Calu3 (cell line): ENCODE results near the gene PANK3. TPM values are rescaled to one million over a fixed set of nuclear protein-coding genes. Genes with fewer than 3 reads are reported as not detected.
"Not testable (repeated sequence)": the region's sequence is repeated elsewhere in the genome, so short reads cannot be mapped to it uniquely, and the experiment has no call there.

Source experiments
- BruUV-seq: library from RNA; stranded (reverse); fragments of 400-500 nt; replicated peaks from 2 replicates; lab custom pipeline; 2021; lab: Mats Ljungman, UMichigan
- CTCF ChIA-PET: fragments of 300-600 bp; sonication (Branson Sonifier 250); formaldehyde crosslinking; loops from one replicate; lab custom pipeline; 2022; ENCODE audit warnings: antibody characterized with exemption; lab: Charles Lee
- DNase-seq: peaks from one replicate; pipeline ENCODE4 v3.0.0; 2022
- H3K27ac Mint-ChIP-seq: one replicate; pipeline ENCODE4 v1.8.0; 2022; ENCODE audit warnings: mixed read lengths; ENCODE audit not compliant: unreplicated experiment
- H3K27me3 Mint-ChIP-seq: one replicate; pipeline ENCODE4 v1.8.0; 2022; ENCODE audit warnings: mixed read lengths; ENCODE audit not compliant: unreplicated experiment
- H3K36me3 Mint-ChIP-seq: one replicate; pipeline ENCODE4 v1.8.0; 2022; ENCODE audit warnings: mild to moderate bottlenecking, moderate library complexity, mixed read lengths; ENCODE audit not compliant: insufficient read depth, unreplicated experiment
- H3K4me1 Mint-ChIP-seq: one replicate; pipeline ENCODE4 v1.8.0; 2022; ENCODE audit warnings: mild to moderate bottlenecking, low read depth, mixed read lengths; ENCODE audit not compliant: unreplicated experiment
- H3K4me3 Mint-ChIP-seq: one replicate; pipeline ENCODE4 v1.8.0; 2022; ENCODE audit warnings: mild to moderate bottlenecking, low read depth, moderate library complexity, mixed read lengths; ENCODE audit not compliant: unreplicated experiment
- H3K9me3 Mint-ChIP-seq: one replicate; pipeline ENCODE4 v1.8.0; 2022; ENCODE audit warnings: low read depth, mixed read lengths; ENCODE audit not compliant: unreplicated experiment
- CTCF ChIP-seq: fragments of 200-600 bp; IDR thresholded peaks from one replicate; pipeline ENCODE4 v1.8.0; 2022; ENCODE audit warnings: antibody characterized with exemption; ENCODE audit not compliant: unreplicated experiment
- intact Hi-C: fragments of 100-400 bp; cut with micrococcal nuclease; formaldehyde crosslinking; loops from one replicate; pipeline ENCODE4 v1.10.0; 2022; ENCODE audit not compliant: unreplicated experiment
- total RNA-seq: library from RNA; stranded (reverse); gene quantifications from 2 replicates; pipeline ENCODE4 v1.2.3, GENCODE V29; 2022

Gene PANK3
- total RNA-seq, 1 experiment from 2014 or later: 116 TPM

GRCh38 chr5:168549554-168549953, 29.6 kb downstream of the PANK3 start:
- Mint-ChIP-seq H3K36me3 (peaks cover 10% of the 10 kb centered on the region), H3K9me3 (no peaks in the 10 kb centered on the region), H3K27me3 (no peaks in the 10 kb centered on the region), H3K27ac (no peak overlapping the region), H3K4me3 (no peak overlapping the region), H3K4me1 (no peaks in the 10 kb centered on the region)
- CTCF ChIA-PET: interaction anchor here (0.6 kb wide), 1 partner anchor 773 kb away, joined by 3 read pairs; no protein-coding TSS in a partner anchor
- TF ChIP-seq CTCF: no peak
- BruUV-seq: no TSS peak
- no peak for DNase-seq
- intact Hi-C loops: no loop called here

- BruUV-seq: no TSS peak
- H3K36me3 Mint-ChIP-seq: no peaks in the 10 kb centered on the region
Measured at GRCh38 chr5:168537176-168537575, 42.0 kb downstream of the PANK3 start.

GRCh38 chr5:168534351-168534750, 44.8 kb downstream of the PANK3 start:
- H3K4me1 Mint-ChIP-seq, intact Hi-C loops, DNase-seq, BruUV-seq, H3K4me3 Mint-ChIP-seq, H3K27ac Mint-ChIP-seq, H3K9me3 Mint-ChIP-seq: not testable (repeated sequence)
- Mint-ChIP-seq H3K36me3 (peaks cover 16% of the 10 kb centered on the region), H3K27me3 (peaks cover 40% of the 10 kb centered on the region)
- CTCF ChIA-PET: interaction anchor here (0.7 kb wide), 1 partner anchor 739 kb away, joined by 3 read pairs; no protein-coding TSS in a partner anchor

More at GRCh38 chr5:168537176-168537575, 42.0 kb downstream of the PANK3 start:
- peaks cover 27% of the 10 kb centered on the region for H3K27me3 Mint-ChIP-seq
- DNase-seq: no peak
- no peaks in the 10 kb centered on the region for H3K9me3 Mint-ChIP-seq
- no peak overlapping the region for H3K27ac Mint-ChIP-seq
- no peaks in the 10 kb centered on the region for H3K4me1 Mint-ChIP-seq
- CTCF ChIA-PET: interaction anchor here (0.5 kb wide), 1 partner anchor 24 kb away, joined by 3 read pairs; no protein-coding TSS in a partner anchor
- H3K4me3 Mint-ChIP-seq: no peak overlapping the region
- TF ChIP-seq CTCF: no peak
- intact Hi-C loops: no loop called here

GRCh38 chr5:168531987-168532864, 46.9 kb downstream of the PANK3 start:
- Mint-ChIP-seq H3K9me3 (no peaks in the 10 kb centered on the region), H3K27me3 (peaks cover 20% of the 10 kb centered on the region), H3K4me3 (no peak overlapping the region), H3K36me3 (peaks cover 23% of the 10 kb centered on the region), H3K27ac (no peak overlapping the region), H3K4me1 (peaks cover 16% of the 10 kb centered on the region)
- CTCF ChIA-PET: interaction anchor here (0.6 kb wide), 1 partner anchor 24 kb away, joined by 3 read pairs; no protein-coding TSS in a partner anchor
- no TSS peak for BruUV-seq
- TF ChIP-seq CTCF: no peak
- intact Hi-C loops: no loop called here
- DNase-seq: no peak
